Daoy (cell line): ENCODE results near the gene SIRT3. TPM values are rescaled to one million over a fixed set of nuclear protein-coding genes. Genes with fewer than 3 reads are reported as not detected.

ENCODE experiments used
- DNase-seq: peaks from one replicate; pipeline ENCODE4 v3.0.0-alpha.2; 2015; ENCODE audit warnings: low read depth
- total RNA-seq: library from RNA; depleted of rRNA; stranded (reverse); fragments of >200 nt; shearing (Covaris generic); gene quantifications from 2 replicates; pipeline ENCODE4 v1.2.3, GENCODE V29; 2014

The SIRT3 gene
- total RNA-seq, 1 experiment from 2014 or later = 5.4 TPM

GRCh38 chr11:215581-216037, 20.5 kb downstream of the SIRT3 start:
- DNase-seq = no peak

DNA sequence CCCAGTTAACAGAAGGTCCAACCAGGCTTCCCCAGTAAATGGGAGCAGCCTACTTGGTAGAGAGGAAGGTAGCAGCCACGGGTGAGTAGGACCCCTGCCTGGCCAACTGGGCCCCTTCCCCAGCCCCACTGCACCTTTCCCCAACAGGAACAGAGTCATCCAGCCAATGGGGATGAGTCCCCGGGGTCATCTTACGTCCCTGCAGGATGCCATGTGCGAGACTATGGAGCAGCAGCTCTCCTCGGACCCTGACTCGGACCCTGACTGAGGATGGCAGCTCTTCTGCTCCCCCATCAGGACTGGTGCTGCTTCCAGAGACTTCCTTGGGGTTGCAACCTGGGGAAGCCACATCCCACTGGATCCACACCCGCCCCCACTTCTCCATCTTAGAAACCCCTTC, 22.1 kb downstream of the SIRT3 start:
- DNase-seq = no peak

DNA sequence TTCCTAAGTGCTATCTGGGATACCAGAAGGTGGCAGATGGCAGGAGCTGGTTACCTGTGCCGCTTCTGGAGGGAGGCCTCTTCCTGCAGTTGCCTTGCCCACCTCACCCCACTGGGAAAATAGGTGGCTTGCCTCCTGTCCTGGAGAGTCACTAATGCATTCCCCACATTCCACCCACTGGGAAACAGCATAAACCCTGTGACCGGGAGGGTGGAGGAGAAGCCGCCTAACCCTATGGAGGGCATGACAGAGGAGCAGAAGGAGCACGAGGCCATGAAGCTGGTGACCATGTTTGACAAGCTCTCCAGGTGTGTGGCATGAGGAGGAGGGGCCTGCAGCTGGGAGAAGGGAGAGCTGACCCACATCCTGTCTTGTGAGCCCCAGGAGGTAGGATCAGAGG, 23.0 kb downstream of the SIRT3 start:
- DNase-seq = no peak

DNA sequence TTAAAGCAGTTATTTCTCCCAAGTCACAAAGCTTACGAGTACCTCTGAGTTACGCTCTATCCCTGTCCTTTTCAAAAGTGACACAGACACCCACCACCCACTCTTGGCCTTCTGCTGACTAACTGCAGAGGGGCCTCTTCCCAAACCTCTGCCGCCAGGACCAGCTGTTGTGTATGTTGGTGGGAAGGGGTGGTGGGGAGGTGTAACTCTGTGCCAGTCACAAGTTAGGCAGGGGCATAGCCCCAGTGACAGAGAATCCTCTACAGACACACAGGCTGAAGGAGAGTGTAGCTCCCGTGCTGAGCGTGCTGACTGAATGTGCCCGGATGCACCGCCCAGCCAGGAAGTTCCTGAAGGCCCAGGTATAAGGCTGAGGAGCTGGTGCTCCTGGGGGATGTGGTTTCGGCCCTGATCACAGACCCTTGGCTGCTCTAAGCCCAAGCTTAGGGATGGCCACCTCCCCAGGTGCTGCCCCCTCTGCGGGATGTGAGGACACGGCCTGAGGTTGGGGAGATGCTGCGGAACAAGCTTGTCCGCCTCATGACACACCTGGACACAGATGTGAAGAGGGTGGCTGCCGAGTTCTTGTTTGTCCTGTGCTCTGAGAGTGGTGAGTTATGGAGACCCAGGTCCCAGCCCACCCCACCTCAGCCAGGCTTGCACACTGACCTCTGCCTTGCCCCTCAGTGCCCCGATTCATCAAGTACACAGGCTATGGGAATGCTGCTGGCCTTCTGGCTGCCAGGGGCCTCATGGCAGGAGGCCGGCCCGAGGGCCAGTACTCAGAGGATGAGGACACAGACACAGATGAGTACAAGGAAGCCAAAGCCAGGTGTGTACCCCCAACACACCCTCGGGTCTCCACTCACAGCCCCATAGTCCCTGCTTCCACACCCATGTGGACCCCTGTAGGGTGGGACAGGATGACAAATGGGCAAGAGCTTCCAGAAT, 23.7 kb downstream of the SIRT3 start:
- DNase-seq = no peak

- DNase-seq = no peak
Measured at GRCh38 chr11:211741-212140, 24.4 kb downstream of the SIRT3 start.

- no peak for DNase-seq
Measured at GRCh38 chr11:211295-211694, 24.8 kb downstream of the SIRT3 start.

- DNase-seq = no peak
Measured at GRCh38 chr11:210803-211180, 25.4 kb downstream of the SIRT3 start.

- DNase-seq = peak; percentile 69
Measured at GRCh38 chr11:210122-210802, 25.9 kb downstream of the SIRT3 start.

GRCh38 chr11:209275-210121, 26.6 kb downstream of the SIRT3 start:
- DNase-seq = no peak

- DNase-seq = no peak
Measured at GRCh38 chr11:208917-209260, 27.3 kb downstream of the SIRT3 start.

DNA sequence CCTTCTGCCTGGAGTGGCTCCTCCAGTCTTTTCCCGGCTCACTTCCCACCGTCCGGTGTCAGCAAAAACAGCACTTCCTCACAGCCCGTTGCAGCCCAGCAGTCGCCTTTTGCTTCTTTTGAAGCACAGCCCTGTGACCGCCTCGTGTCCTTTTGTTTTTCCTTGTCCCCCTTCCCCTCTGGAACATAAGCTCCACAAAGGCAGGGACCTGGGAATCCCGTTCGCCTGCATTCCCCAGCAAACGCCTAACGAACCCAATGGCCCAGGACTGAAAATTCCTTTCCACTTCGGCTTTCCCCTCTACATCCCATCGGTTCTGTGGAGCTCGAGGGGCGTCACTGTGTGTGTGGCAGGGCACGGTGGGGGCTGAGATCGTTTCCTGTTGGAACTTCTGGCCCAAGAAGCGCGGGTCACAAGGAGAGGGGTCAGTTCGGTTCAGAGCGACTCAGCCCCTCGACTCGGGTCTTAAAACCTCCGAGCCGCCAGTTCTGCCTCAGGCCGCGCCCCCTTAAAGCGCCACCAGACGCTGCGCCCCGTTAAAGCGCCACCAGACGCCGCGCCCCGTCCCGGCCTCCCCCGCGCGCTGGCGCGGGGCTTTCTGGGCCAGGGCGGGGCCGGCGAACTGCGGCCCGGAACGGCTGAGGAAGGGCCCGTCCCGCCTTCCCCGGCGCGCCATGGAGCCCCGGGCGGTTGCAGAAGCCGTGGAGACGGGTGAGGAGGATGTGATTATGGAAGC, 27.8 kb downstream of the SIRT3 start:
- peak; percentile 82 for DNase-seq

- DNase-seq = no peak
Measured at GRCh38 chr11:207863-208180, 28.3 kb downstream of the SIRT3 start.

DNA sequence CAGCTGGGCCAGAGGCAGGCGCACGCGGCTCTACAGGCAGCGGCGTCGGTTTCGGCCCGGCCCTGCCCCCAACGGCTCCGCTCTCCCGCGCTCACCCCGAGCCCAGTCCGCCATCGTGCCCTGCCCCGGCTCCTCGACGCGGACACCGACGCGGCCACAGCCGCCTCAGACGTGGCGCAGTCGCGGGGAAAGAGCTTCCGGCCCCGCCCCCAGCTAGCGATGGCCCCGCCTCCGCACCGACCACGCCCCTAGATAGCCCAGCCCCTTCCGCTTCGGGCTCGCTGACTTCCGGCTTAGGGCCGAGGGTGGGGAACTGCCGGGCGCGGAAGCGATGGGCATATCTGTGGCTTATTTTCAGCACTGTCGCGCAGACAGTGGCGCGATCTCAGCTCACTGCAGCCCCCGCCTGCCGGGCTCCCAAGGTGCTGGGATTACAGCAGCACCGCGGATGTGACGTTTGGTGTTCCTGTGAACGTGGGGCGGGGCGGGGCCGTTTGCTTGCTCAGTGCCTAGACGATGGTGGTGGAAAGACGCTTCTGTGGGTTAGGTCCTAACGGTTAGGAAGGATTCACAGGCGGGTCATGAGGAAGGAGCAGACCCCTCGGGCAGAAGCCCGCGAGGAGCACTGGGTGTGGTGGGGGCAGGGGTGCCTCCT, 28.8 kb downstream of the SIRT3 start, which contains the start of the genes BET1L and RIC8A:
BET1L (minus strand) TSS at position 192 of the 655 bp plus-strand sequence; CDS start at position 114, 78 bp downstream.
RIC8A (plus strand) TSS at position 501 of the 655 bp plus-strand sequence. CDS start 1,147 bp downstream, outside the sequence.
- peak; percentile 97 for DNase-seq

- DNase-seq = peak; percentile 20
Measured at GRCh38 chr11:206526-207207, 29.5 kb downstream of the SIRT3 start.

GRCh38 chr11:206002-206384, 30.1 kb downstream of the SIRT3 start:
- peak; percentile 1 for DNase-seq

- peak; percentile 1 for DNase-seq
Measured at GRCh38 chr11:205221-206001, 30.7 kb downstream of the SIRT3 start.

DNA sequence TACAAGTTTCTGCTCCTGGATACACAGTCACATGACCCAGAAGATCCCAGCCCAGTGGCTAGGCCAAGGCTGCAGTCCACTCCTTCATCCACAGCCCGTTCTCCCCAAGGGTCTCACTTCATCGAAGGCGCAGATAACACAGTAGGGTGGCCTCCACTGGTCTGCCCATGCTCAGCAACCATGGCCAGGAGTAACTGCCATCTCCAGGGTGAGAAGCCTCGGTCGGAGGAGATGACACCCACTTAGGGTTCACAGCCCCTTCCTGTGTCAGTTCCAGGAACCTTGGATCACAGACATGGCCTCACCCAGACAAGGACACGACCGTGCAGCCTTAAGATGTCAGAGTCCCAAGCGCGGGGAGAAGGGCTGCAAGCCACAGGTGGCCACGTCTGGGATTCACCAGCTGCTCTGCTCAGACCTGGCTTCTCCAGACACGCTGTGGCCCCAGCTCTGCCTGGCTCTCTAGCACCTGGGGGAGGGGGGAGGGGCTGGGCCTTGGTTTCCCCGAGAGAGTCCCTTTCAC, 31.5 kb downstream of the SIRT3 start:
- peak; percentile 0 for DNase-seq

GRCh38 chr11:203945-204586, 32.1 kb downstream of the SIRT3 start:
- peak; percentile 0 for DNase-seq
